ENCODE results near the gene CREB5. TPM values are rescaled to one million over a fixed set of nuclear protein-coding genes. Genes with fewer than 3 reads are reported as not detected.

The CREB5 gene
- total and polyA plus RNA-seq, 2 of the 8 experiments (the other 6 are each of a cell fraction or from before 2014, with no cell fraction given): 2.4 to 2.7 TPM

GRCh38 chr7:28848906-28849305 lies 436.6 kb downstream of the CREB5 start:
- DNase-seq (ENCODE audit: low read depth in 1 of 2, low spot score in 2 of 2): no peak
- 90% methylated on average over 11 of the region's 15 CpGs; no CpG with 5 or more reads in 1 of the 2 experiments for WGBS, 2 experiments (ENCODE audit: extremely low coverage in 1 of 2, insufficient coverage in 1 of 2, insufficient read length in 1 of 2, insufficient replicate concordance in 2 of 2, low coverage in 1 of 2, low lambda C conversion rate in 2 of 2, missing lambda C conversion rate in 1 of 2)
- TF ChIP-seq ATF2 (IDR thresholded peaks at IDR 0.05; ENCODE audit: low read length) (no peak), SAP30 (IDR thresholded peaks at IDR 0.05; ENCODE audit: insufficient read depth, insufficient replicate concordance, low read length) (no peak), RAD21 (IDR thresholded peaks at IDR 0.05 in 1 of 2, conservative IDR thresholded peaks at IDR 0.05 in 1 of 2; ENCODE audit: low read depth in 2 of 2, low read length in 2 of 2) (no peak), CBX5 (IDR thresholded peaks at IDR 0.05; ENCODE audit: low read depth, low read length) (no peak), SP1 (IDR thresholded peaks at IDR 0.05; ENCODE audit: low read depth, low read length) (no peak), EP300 (IDR thresholded peaks at IDR 0.05; ENCODE audit: borderline replicate concordance in 1 of 2, low read depth in 2 of 2, low read length in 2 of 2) (no peak), TAF1 (IDR thresholded peaks at IDR 0.05; ENCODE audit: low read depth, low read length) (no peak), SP2 (IDR thresholded peaks at IDR 0.05; ENCODE audit: low read length) (no peak), GTF2F1 (IDR thresholded peaks at IDR 0.05; ENCODE audit: borderline replicate concordance, low read depth, low read length) (no peak), BCL11A (IDR thresholded peaks at IDR 0.05; ENCODE audit: low read depth in 2 of 2, low read length in 2 of 2) (no peak), CTBP2 (IDR thresholded peaks at IDR 0.05; ENCODE audit: borderline replicate concordance, insufficient read depth, insufficient read length, low read length) (no peak), KDM5A (IDR thresholded peaks at IDR 0.05; ENCODE audit: low read length) (no peak)

More at GRCh38 chr7:28848906-28849305, 436.6 kb downstream of the CREB5 start:
- Histone ChIP-seq H3K4me3 (ENCODE audit: extremely low read depth in 1 of 4, insufficient read depth in 2 of 4, low read depth in 3 of 4, low read length in 4 of 4) (no peak overlapping the region), H2BK5ac (ENCODE audit: low read depth, low read length) (no peak overlapping the region), H4K5ac (ENCODE audit: insufficient read length, low read depth, low read length) (no peak overlapping the region), H2AFZ (ENCODE audit: low read length) (no peak overlapping the region), H2BK20ac (ENCODE audit: low read length) (no peak overlapping the region), H3K4me1 (replicated peaks in 1 of 4; ENCODE audit: control insufficient read depth in 3 of 4, insufficient read depth in 4 of 4, low read length in 3 of 4) (no peaks in the 10 kb centered on the region), H3K56ac (replicated peaks; ENCODE audit: insufficient read length, low read depth, low read length) (no peak overlapping the region), H4K20me1 (replicated peaks in 1 of 2; ENCODE audit: control insufficient read depth in 1 of 2, insufficient read depth in 2 of 2, low read length in 2 of 2) (no peaks in the 10 kb centered on the region), H3K36me3 (ENCODE audit: control insufficient read depth in 2 of 4, insufficient read depth in 4 of 4, low read length in 3 of 4) (no peaks in the 10 kb centered on the region), H3K27me3 (replicated peaks in 1 of 4; ENCODE audit: control insufficient read depth in 3 of 4, extremely low read depth in 1 of 4, insufficient read depth in 3 of 4, low read length in 3 of 4) (peaks cover 0 to 8% (median 0%) of the 10 kb centered on the region in 4 experiments; a peak in 2 of 7 replicates), H4K8ac (ENCODE audit: extremely low read depth, insufficient read depth, low read length) (no peak overlapping the region), H3K9ac (replicated peaks in 1 of 4; ENCODE audit: extremely low read depth in 1 of 4, low read depth in 3 of 4, low read length in 3 of 4) (no peak overlapping the region), H3K23ac (ENCODE audit: insufficient read length) (no peak overlapping the region), H3K9me3 (ENCODE audit: insufficient read depth in 2 of 2, low read depth in 1 of 2, low read length in 1 of 2) (no peaks in the 10 kb centered on the region; a peak in 1 of 4 replicates), H3K4me2 (ENCODE audit: insufficient read depth in 1 of 2, low read depth in 2 of 2, low read length in 2 of 2) (no peak overlapping the region), H3K23me2 (ENCODE audit: low read depth, low read length) (peaks cover 3% of the 10 kb centered on the region; the same call in 1 of the 2 replicates), H2BK15ac (ENCODE audit: low read length) (no peak overlapping the region), H3K18ac (ENCODE audit: extremely low read depth, low read length) (no peak overlapping the region), H3K27ac (ENCODE audit: low read depth, low read length) (no peak overlapping the region), H2AK5ac (ENCODE audit: low read depth, low read length) (no peak overlapping the region), H2BK120ac (replicated peaks; ENCODE audit: low read depth, low read length) (no peak overlapping the region), H3K79me2 (ENCODE audit: control insufficient read depth in 1 of 2, insufficient read depth in 2 of 2, low read length in 2 of 2) (no peaks in the 10 kb centered on the region), H3K14ac (ENCODE audit: insufficient read length) (no peak overlapping the region), H3K79me1 (ENCODE audit: low read depth, low read length) (no peaks in the 10 kb centered on the region), H4K91ac (replicated peaks; ENCODE audit: insufficient read length, low read length) (no peak overlapping the region), H3K4ac (replicated peaks; ENCODE audit: insufficient read length, low read depth, low read length) (no peak overlapping the region), H2BK12ac (ENCODE audit: low read depth, low read length) (no peak overlapping the region)
- POLR2A ChIA-PET (ENCODE audit: partially characterized antibody): no interaction called here
- FAIRE-seq: no peak
- CTCF ChIA-PET (ENCODE audit: partially characterized antibody): no interaction called here
